T-cell (primary cell): ENCODE measurements around the gene CTNND2. TPM values are rescaled to one million over a fixed set of nuclear protein-coding genes. Genes with fewer than 3 reads are reported as not detected.

Experiments used
- ATAC-seq, 4 experiments: fragments of 200-7000 bp in 3 of 4; fragments of 150-1000 bp in 1 of 4; cut with Tn5 transposase; replicated peaks in 1 of 4; 1 replicate in 3 of 4; 2 replicates in 1 of 4; pipeline ENCODE4 v1.10.0; 2021; ENCODE audit warnings: moderate library complexity in 3 of 4, mild to moderate bottlenecking in 2 of 4, moderate number of reproducible peaks in 1 of 4
- CTCF ChIA-PET, 2 donors: fragments of 300-600 bp; sonication (Branson Sonifier 250); formaldehyde crosslinking; loops; one replicate each; lab custom pipeline; 2022; ENCODE audit warnings: antibody characterized with exemption in 2 of 2; lab: Charles Lee
- POLR2A ChIA-PET, 2 donors: fragments of 300-600 bp; sonication (Branson Sonifier 250); formaldehyde crosslinking; loops; one replicate each; lab custom pipeline; 2022; ENCODE audit warnings: antibody characterized with exemption in 2 of 2; lab: Charles Lee
- DNase-seq, 35 experiments: peaks; one replicate each; pipeline versions ENCODE4 v3.0.0 to v3.0.0-alpha.2; 2013 to 2023
- H3K27ac ChIP-seq: one replicate; pipeline ENCODE4 v1.5.1; 2013; ENCODE audit warnings: low read length
- H3K27me3 ChIP-seq, 2 experiments: replicated peaks in 1 of 2; 1 replicate in 1 of 2; 2 replicates in 1 of 2; pipeline versions ENCODE4 v1.6.1 to v1.7.0; 2013; ENCODE audit warnings: low read length in 1 of 2, mixed read lengths in 1 of 2; ENCODE audit not compliant: control insufficient read depth in 2 of 2, insufficient read depth in 2 of 2; ENCODE audit errors: extremely low read depth in 1 of 2
- H3K36me3 ChIP-seq, 2 donors: 1 replicate in 1 of 2; 2 replicates in 1 of 2; pipeline versions ENCODE4 v1.6.1 to v1.7.0; 2013; ENCODE audit warnings: low read length in 1 of 2; ENCODE audit not compliant: control insufficient read depth in 2 of 2, insufficient read depth in 1 of 2; ENCODE audit errors: extremely low read depth in 1 of 2
- H3K4me1 ChIP-seq, 2 experiments: 1 replicate in 1 of 2; 2 replicates in 1 of 2; pipeline versions ENCODE4 v1.6.1 to v1.7.0; 2013; ENCODE audit warnings: low read length in 2 of 2, mixed read lengths in 1 of 2; ENCODE audit not compliant: insufficient read depth in 2 of 2, control insufficient read depth in 1 of 2; ENCODE audit errors: extremely low read depth in 1 of 2
- H3K4me3 ChIP-seq, 2 donors: 1 replicate in 1 of 2; 2 replicates in 1 of 2; pipeline versions ENCODE4 v1.5.1 to v1.7.0; 2013; ENCODE audit warnings: mild to moderate bottlenecking in 2 of 2, low read length in 1 of 2, moderate library complexity in 1 of 2; ENCODE audit not compliant: control insufficient read depth in 1 of 2; ENCODE audit errors: extremely low read depth in 1 of 2
- H3K9me3 ChIP-seq: 2 replicates; pipeline ENCODE4 v1.7.0; 2013
- H3K27ac Mint-ChIP-seq, 2 donors: one replicate each; pipeline ENCODE4 v1.8.0; 2020 to 2021; ENCODE audit warnings: mild to moderate bottlenecking in 2 of 2, mixed read lengths in 2 of 2
- H3K27me3 Mint-ChIP-seq, 2 donors: one replicate each; pipeline ENCODE4 v1.8.0; 2021 to 2022; ENCODE audit warnings: mixed read lengths in 2 of 2
- H3K36me3 Mint-ChIP-seq: one replicate; pipeline ENCODE4 v1.8.0; 2021; ENCODE audit warnings: mixed read lengths
- H3K4me1 Mint-ChIP-seq, 3 donors: one replicate each; pipeline ENCODE4 v1.8.0; 2020 to 2022; ENCODE audit warnings: mixed read lengths in 3 of 3, mild to moderate bottlenecking in 1 of 3
- H3K4me3 Mint-ChIP-seq, 3 donors: one replicate each; pipeline ENCODE4 v1.8.0; 2020 to 2022; ENCODE audit warnings: mild to moderate bottlenecking in 3 of 3, mixed read lengths in 3 of 3, moderate library complexity in 3 of 3
- H3K9me3 Mint-ChIP-seq, 3 donors: one replicate each; pipeline ENCODE4 v1.8.0; 2020 to 2022; ENCODE audit warnings: mixed read lengths in 3 of 3
- WGBS: methylation state at CpG from one replicate; pipeline ENCODE4 v1.1.5; 2013; ENCODE audit warnings: missing lambda C conversion rate; ENCODE audit not compliant: insufficient coverage; 5-methylcytosine and 5-hydroxymethylcytosine counted together
- total RNA-seq, 35 experiments: library from RNA in 6 of 35; stranded (reverse) in 6 of 35; fragments of 120-200 nt in 1 of 35; gene quantifications; one replicate each; pipeline versions ENCODE4 v1.2.1 to v1.2.4 and lab custom pipeline; 2013 to 2026

The CTNND2 gene
- total RNA-seq, 5 donors from 2014 or later (not counting 1 experiment from before 2014, with no cell fraction given), result 0.22 TPM; not detected in 4

DNA sequence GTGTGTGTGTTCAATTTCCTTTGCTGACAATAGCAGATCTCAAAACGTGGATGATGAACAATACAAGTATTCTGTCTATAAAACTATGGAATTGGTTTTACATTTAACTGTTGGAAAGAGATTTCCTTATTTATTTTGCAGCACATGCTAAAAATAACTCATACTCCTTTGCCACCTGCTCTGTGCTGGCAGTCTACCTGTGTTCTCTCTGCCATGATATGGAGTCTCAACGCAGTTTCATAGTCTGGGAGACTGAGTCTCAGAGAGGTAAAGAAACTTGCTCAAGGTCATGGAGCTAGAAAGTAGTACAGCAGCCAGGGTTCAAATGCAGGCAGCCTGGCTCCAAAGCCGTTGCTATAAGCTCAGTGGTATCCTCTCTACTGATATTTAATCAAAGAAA lies 677.2 kb downstream of the CTNND2 start:
- no peak for DNase-seq
- Mint-ChIP-seq H3K27ac (no peak overlapping the region), H3K27me3 (no peaks in the 10 kb centered on the region), H3K4me1 (no peaks in the 10 kb centered on the region), H3K36me3 (no peaks in the 10 kb centered on the region), H3K4me3 (no peak overlapping the region), H3K9me3 (peaks cover 0 to 8% (median 6%) of the 10 kb centered on the region in 3 donors)
- no peaks in the 10 kb centered on the region for H3K36me3 ChIP-seq
- ChIA-PET CTCF (no interaction called here), POLR2A (no interaction called here)
- H3K9me3 ChIP-seq, result no peaks in the 10 kb centered on the region
- ATAC-seq, result no peak
- H3K27me3 ChIP-seq, result peaks cover 0 to 2% of the 10 kb centered on the region in 2 experiments
- H3K4me1 ChIP-seq, result no peaks in the 10 kb centered on the region
- H3K27ac ChIP-seq, result no peak overlapping the region
- WGBS, result 86% methylated on average over 1 of the region's 3 CpGs
- no peak overlapping the region for H3K4me3 ChIP-seq

DNA sequence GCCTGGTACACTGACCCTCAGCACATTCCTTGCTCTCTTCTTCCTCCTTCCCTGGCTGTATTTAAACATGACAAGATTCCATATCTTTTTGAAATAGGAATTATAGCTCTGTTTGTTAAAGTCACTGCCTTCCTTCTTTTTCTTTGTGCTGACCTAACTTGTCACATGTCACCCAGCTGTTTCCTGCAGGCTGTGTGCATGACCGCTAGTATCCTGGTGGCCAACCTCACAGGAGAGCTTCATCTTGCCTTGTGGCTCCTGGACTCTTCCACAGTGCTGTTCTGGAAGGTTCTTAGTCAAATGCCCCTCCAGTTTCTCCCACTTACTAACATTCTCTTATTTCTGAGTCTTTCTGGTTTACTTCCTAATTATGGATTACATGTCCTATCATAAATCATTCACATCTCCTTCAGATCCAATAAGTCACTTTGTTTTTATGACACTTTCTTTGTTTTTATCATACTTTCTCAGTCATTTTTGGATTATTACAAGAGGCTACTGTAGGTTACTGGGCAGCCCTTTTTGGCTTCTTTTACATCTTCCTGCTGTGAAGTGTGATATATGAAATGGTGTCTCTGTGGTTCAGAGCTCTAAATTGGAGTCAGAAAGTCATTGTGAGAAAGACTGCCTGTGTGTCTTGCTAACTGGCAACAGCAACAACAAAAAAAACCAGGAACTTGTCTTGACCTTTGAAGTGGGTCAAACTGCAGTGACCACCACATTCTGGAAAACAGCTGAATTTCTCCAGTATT lies 679.6 kb downstream of the CTNND2 start:
- no peak for ATAC-seq
- POLR2A ChIA-PET, result no interaction called here
- 44% methylated on average over 1 of the region's 1 CpG for WGBS

DNA sequence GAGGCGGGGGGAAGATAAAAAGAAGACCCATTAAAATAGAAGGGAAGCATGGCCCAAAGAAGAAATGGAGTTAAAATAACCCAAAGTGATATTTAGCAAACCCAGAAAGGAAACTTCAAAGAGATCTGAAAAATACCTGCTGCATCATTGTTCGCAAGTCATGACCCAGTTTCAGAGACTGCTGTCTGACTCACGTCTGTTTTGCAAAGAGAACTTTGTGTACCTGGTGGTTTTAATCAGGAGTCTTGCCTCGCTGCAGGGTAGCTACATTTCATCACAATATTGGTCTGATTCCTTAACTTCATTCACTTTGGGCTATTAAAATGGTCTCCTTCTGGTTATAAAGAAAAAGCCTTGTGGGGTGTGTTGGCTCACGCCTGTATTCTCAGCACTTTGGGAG lies 682.1 kb downstream of the CTNND2 start:
- H3K9me3 Mint-ChIP-seq, result no peaks in the 10 kb centered on the region
- Histone ChIP-seq H3K27me3 (no peaks in the 10 kb centered on the region), H3K36me3 (no peaks in the 10 kb centered on the region), H3K27ac (no peak overlapping the region), H3K9me3 (no peaks in the 10 kb centered on the region), H3K4me3 (no peak overlapping the region), H3K4me1 (no peaks in the 10 kb centered on the region)
- no peaks in the 10 kb centered on the region for H3K4me1 Mint-ChIP-seq
- no peak overlapping the region for H3K27ac Mint-ChIP-seq
- H3K27me3 Mint-ChIP-seq, result peaks cover 0 to 6% of the 10 kb centered on the region in 2 donors
- CTCF ChIA-PET, result no interaction called here
- no peak for DNase-seq
- POLR2A ChIA-PET, result no interaction called here
- ATAC-seq, result peak in 1 of 4 experiments; percentile 29
- WGBS, result 76% methylated on average over 2 of the region's 5 CpGs
- H3K36me3 Mint-ChIP-seq, result no peaks in the 10 kb centered on the region
- H3K4me3 Mint-ChIP-seq, result no peak overlapping the region

More for the DNA sequence above, 679.6 kb downstream of the CTNND2 start:
- no peak overlapping the region for H3K27ac Mint-ChIP-seq
- Histone ChIP-seq H3K9me3 (no peaks in the 10 kb centered on the region), H3K27ac (no peak overlapping the region), H3K36me3 (no peaks in the 10 kb centered on the region), H3K4me1 (no peaks in the 10 kb centered on the region), H3K4me3 (no peak overlapping the region), H3K27me3 (peaks cover 0 to 2% of the 10 kb centered on the region in 2 experiments)
- CTCF ChIA-PET, result interaction anchor here in 1 of 2 donors (0.6 kb wide), 1 partner anchor 994 kb away, joined by 3 read pairs; no protein-coding TSS in a partner anchor
- no peak overlapping the region for H3K4me3 Mint-ChIP-seq
- H3K4me1 Mint-ChIP-seq, result no peaks in the 10 kb centered on the region
- no peaks in the 10 kb centered on the region for H3K27me3 Mint-ChIP-seq
- DNase-seq, result no peak
- H3K9me3 Mint-ChIP-seq, result no peaks in the 10 kb centered on the region
- H3K36me3 Mint-ChIP-seq, result no peaks in the 10 kb centered on the region

DNA sequence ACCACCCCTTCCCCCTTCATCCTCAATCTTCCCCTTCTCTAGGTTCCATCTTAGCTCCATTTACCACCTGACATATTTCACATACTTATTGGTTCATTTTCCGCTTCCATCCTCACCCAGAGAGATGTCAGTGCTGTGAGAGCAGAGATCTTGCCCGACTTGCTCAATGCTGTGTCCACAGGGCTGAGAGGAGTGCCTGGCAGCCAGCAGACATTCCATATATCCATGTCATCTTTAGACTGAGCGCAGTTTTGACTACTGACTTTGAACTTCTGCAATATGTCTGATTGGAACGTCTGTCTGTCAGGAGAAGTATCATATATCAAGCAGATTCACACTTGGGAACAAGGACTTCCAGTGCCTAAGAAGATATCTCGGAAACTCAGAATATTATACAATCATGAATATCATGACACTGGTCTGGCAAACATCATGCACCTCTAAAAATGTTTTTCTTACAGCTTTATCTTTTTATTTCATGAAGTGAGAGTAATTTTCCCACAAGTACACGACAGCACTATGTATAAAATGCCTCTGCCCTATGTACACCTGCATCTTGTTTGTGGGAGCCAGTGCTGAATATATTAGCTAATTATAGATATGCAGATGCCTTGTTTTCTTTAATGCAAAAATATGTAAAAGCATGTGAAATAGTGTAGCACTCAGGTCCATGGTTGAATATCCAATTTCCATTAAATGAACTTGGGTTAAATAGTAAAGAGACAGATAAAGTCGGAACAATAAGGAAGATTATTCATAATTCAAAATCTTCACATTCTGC lies 689.2 kb downstream of the CTNND2 start:
- Mint-ChIP-seq H3K4me3 (no peak overlapping the region), H3K27me3 (peaks cover 0 to 6% of the 10 kb centered on the region in 2 donors), H3K27ac (no peak overlapping the region), H3K36me3 (no peaks in the 10 kb centered on the region), H3K9me3 (no peaks in the 10 kb centered on the region), H3K4me1 (no peaks in the 10 kb centered on the region)
- ChIA-PET CTCF (no interaction called here), POLR2A (no interaction called here)
- Histone ChIP-seq H3K4me3 (no peak overlapping the region), H3K9me3 (no peaks in the 10 kb centered on the region), H3K36me3 (no peaks in the 10 kb centered on the region), H3K27me3 (no peaks in the 10 kb centered on the region), H3K27ac (no peak overlapping the region), H3K4me1 (no peaks in the 10 kb centered on the region)
- WGBS, result 79% methylated on average over 2 of the region's 7 CpGs
- DNase-seq (no peak), ATAC-seq (no peak)

GRCh38 chr5:11212706-11213105 lies 691.5 kb downstream of the CTNND2 start:
- H3K36me3 ChIP-seq, result no peaks in the 10 kb centered on the region
- peaks cover 0 to under 1% of the 10 kb centered on the region in 2 donors for H3K27me3 Mint-ChIP-seq
- no peak overlapping the region for H3K4me3 Mint-ChIP-seq
- ATAC-seq, result no peak
- no peaks in the 10 kb centered on the region for H3K9me3 Mint-ChIP-seq
- H3K27me3 ChIP-seq, result no peaks in the 10 kb centered on the region
- H3K27ac Mint-ChIP-seq, result no peak overlapping the region
- no peaks in the 10 kb centered on the region for H3K9me3 ChIP-seq
- no peaks in the 10 kb centered on the region for H3K36me3 Mint-ChIP-seq
- no peak overlapping the region for H3K4me3 ChIP-seq
- no peak for DNase-seq
- H3K4me1 Mint-ChIP-seq, result no peaks in the 10 kb centered on the region
- ChIA-PET CTCF (no interaction called here), POLR2A (no interaction called here)
- no peaks in the 10 kb centered on the region for H3K4me1 ChIP-seq
- WGBS, result 35% methylated on average over 3 of the region's 3 CpGs
- H3K27ac ChIP-seq, result no peak overlapping the region

GRCh38 chr5:11197726-11198125 lies 706.5 kb downstream of the CTNND2 start:
- H3K36me3 ChIP-seq, result no peaks in the 10 kb centered on the region
- H3K27ac Mint-ChIP-seq, result no peak overlapping the region
- no peak for ATAC-seq
- H3K36me3 Mint-ChIP-seq, result no peaks in the 10 kb centered on the region
- no peak for DNase-seq
- no peaks in the 10 kb centered on the region for H3K27me3 Mint-ChIP-seq
- H3K9me3 Mint-ChIP-seq, result no peaks in the 10 kb centered on the region
- CTCF ChIA-PET, result no interaction called here
- H3K4me3 ChIP-seq, result no peak overlapping the region
- no CpG with 5 or more reads among the region's 4 CpGs for WGBS
- H3K9me3 ChIP-seq, result no peaks in the 10 kb centered on the region
- no peak overlapping the region for H3K4me3 Mint-ChIP-seq
- peaks cover 0 to 3% of the 10 kb centered on the region in 2 experiments for H3K27me3 ChIP-seq
- no peaks in the 10 kb centered on the region for H3K4me1 Mint-ChIP-seq
- POLR2A ChIA-PET, result no interaction called here
- no peaks in the 10 kb centered on the region for H3K4me1 ChIP-seq
- no peak overlapping the region for H3K27ac ChIP-seq
